NK-92 treated with Interleukin-12 subunit alpha and Interleukin-12 subunit beta, amount 100 ng/mL, for 24 hours (cell line): ENCODE results near the gene FLCN.
"Not testable (repeated sequence)": the region's sequence is repeated elsewhere in the genome, so short reads cannot be mapped to it uniquely, and the experiment has no call there.

Experiments used
- DNase-seq: peaks from one replicate; lab custom pipeline; 2025; lab: John Stamatoyannopoulos, UW

Gene FLCN

GRCh38 chr17:17206913-17207335 lies 30.0 kb downstream of the FLCN start:
- no peak for DNase-seq

- peak; percentile 81 for DNase-seq
Measured at GRCh38 chr17:17206124-17206912, 30.6 kb downstream of the FLCN start, which contains the start of gene PLD6. PLD6 (minus strand) TSS chr17:17206333; CDS start chr17:17206286, 47 bp downstream.

GRCh38 chr17:17205368-17206123 lies 31.4 kb downstream of the FLCN start:
- DNase-seq: no peak

GRCh38 chr17:17204635-17205231 lies 32.2 kb downstream of the FLCN start:
- DNase-seq: no peak

- no peak for DNase-seq
Measured at GRCh38 chr17:17204041-17204591, 32.9 kb downstream of the FLCN start.

GRCh38 chr17:17203173-17203730 lies 33.7 kb downstream of the FLCN start:
- no peak for DNase-seq

- DNase-seq: no peak
Measured at GRCh38 chr17:17201907-17202306, 35.1 kb downstream of the FLCN start.

- DNase-seq: no peak
Measured at GRCh38 chr17:17201271-17201670, 35.7 kb downstream of the FLCN start.

GRCh38 chr17:17200831-17201230 lies 36.1 kb downstream of the FLCN start:
- DNase-seq: no peak

GRCh38 chr17:17200311-17200710 lies 36.7 kb downstream of the FLCN start:
- DNase-seq: no peak

- no peak for DNase-seq
Measured at GRCh38 chr17:17198281-17198680, 38.7 kb downstream of the FLCN start.

- no peak for DNase-seq
Measured at GRCh38 chr17:17196776-17197175, 40.2 kb downstream of the FLCN start.

- not testable (repeated sequence) for DNase-seq
Measured at GRCh38 chr17:17195466-17195865, 41.5 kb downstream of the FLCN start.

- DNase-seq: no peak
Measured at GRCh38 chr17:17191961-17192381, 45.0 kb downstream of the FLCN start.

- DNase-seq: no peak
Measured at GRCh38 chr17:17191346-17191792, 45.6 kb downstream of the FLCN start.

- no peak for DNase-seq
Measured at GRCh38 chr17:17190188-17190587, 46.8 kb downstream of the FLCN start.

- DNase-seq: no peak
Measured at GRCh38 chr17:17189559-17189958, 47.4 kb downstream of the FLCN start.

GRCh38 chr17:17188586-17188985 lies 48.4 kb downstream of the FLCN start:
- no peak for DNase-seq

- no peak for DNase-seq
Measured at GRCh38 chr17:17186551-17187505, 50.1 kb downstream of the FLCN start.

- no peak for DNase-seq
Measured at GRCh38 chr17:17186051-17186450, 50.9 kb downstream of the FLCN start.
